GM19043 (cell line): ENCODE data around the gene BTBD9.

Source experiments
- ATAC-seq: cut with Tn5 transposase; IDR thresholded peaks from one replicate; pipeline ENCODE4 v1.9.1; 2021; ENCODE audit warnings: low read depth; ENCODE audit not compliant: unreplicated experiment

BTBD9 gene

GRCh38 chr6:38158762-38159350 lies 480.9 kb downstream of the BTBD9 start:
- no peak for ATAC-seq

DNA sequence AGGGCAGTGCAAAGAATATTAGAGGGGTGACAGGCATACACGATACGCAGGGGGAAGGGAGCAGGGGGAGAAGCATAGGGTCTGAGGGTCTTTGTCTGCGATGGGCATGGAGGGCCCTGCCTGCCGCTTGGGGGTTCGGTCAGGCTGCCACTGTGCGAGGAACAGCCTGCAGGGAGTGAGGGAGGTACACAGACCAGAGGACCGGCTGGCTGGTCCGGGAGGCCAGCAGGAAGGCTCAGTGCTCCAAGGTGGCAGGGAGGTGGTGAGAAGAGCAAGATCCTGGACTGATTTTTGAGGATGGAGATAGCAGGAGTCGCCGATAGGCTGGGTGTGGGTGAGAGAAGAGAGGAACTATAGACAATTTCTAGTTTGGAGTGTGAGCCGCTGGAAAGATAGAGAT lies 481.8 kb downstream of the BTBD9 start:
- ATAC-seq = no peak

GRCh38 chr6:38156818-38157565 lies 482.7 kb downstream of the BTBD9 start:
- no peak for ATAC-seq

GRCh38 chr6:38155621-38156204 lies 484.0 kb downstream of the BTBD9 start:
- no peak for ATAC-seq

DNA sequence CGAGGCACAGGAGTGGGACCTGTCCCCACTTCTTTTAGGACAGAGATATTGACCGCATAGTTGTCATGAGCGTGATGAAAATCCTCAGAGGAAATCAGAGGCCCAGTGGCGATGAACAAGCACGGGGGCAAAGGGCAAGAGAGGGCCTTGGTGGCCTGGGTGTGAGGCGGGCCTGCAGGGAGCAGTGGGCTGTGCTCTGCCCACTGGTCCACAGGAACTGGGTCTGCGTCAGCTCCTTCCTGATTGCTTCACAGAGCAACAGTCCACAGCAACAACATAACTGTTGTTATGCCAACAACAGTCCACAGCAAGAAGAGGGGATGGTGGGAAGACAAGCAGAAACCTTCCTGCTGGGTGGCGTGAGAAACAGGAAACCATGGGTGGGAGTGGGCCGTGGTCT lies 484.6 kb downstream of the BTBD9 start:
- ATAC-seq = no peak

DNA sequence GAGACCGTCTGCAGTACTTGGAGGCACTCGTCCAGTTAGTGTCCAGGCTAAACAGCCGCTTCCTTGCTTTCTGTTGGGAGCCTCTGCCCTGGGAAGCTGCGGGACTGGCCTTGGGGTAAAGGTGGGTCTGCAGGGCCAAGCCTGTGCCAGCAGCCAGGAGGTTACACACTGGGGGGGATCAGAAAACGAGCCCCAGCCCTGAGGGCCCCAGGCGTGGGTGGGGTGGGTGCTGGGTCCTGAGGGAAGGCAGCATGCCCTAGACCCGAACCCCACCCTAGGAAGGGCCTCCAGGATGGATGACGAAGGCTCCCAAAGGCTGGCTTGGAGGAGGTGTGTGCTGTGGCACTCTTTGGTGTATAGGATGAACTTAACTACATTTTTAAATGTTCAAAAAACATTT lies 485.0 kb downstream of the BTBD9 start:
- no peak for ATAC-seq

GRCh38 chr6:38153798-38154345 lies 485.9 kb downstream of the BTBD9 start:
- ATAC-seq = no peak

GRCh38 chr6:38153076-38153797 lies 486.5 kb downstream of the BTBD9 start:
- no peak for ATAC-seq

DNA sequence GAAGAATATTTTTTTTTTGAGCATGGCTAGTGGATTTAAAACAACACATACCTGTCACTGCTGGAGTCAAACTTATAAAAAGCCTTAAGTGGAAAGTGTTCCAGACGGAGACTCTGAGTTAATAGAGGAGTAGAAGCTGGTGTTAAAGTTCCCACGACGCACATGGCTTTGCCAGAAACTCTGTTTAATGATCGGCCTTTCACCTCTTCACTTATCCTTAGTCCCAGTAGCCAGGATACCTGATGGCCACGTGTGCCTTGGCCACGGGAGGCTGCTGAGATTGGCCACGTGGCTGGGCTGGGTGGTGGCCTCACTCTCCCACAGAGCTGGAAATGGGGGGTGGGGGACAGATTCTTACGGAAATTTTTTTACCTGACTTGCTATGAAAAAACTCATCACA lies 487.1 kb downstream of the BTBD9 start:
- ATAC-seq = no peak

DNA sequence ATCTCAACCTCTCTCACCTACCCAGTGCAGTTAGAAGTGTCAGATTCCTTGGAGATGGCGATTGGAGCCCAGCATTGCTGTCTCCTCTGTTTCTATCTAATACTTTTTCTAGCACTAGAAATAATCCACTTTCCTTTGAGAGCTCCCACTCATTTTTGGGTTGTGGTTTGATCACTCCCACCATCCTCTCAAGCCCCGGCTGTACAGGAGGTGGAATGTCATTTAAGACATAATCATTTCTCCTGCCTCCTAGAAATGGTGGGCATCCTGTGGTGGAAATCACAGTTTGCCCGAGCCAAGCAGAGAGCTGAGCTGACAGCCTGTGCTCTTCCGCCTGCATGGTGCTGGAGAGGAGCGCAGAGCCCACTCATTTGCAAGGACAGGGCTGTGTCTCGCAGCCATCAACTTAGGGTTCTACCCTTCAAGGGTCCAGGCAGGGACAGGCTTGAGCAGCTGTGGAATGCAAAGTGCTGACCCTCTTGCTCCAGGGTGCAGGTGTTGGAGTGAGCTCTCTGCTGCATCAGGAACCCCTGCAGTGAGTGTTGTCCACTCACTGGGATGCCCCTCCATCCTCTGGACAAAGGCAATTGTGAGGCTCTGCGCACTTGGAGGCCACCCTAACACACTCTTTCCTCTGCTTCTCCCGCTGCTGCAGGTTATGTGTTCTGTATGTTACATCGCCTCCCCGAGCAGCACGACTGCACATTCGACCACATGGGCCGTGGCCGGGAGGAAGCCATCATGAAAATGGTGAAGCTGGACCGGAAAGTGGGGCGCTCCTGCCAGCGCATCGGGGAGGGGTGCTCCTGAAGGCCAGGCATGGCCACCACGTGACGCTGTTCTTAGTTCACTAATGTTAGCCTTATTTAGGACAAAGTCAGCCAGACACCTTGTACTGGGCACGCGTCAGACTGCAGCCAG lies 487.9 kb downstream of the BTBD9 start:
- ATAC-seq = no peak

GRCh38 chr6:38150681-38151296 lies 488.9 kb downstream of the BTBD9 start:
- ATAC-seq = no peak

GRCh38 chr6:38150021-38150420 lies 489.7 kb downstream of the BTBD9 start:
- ATAC-seq = no peak

- no peak for ATAC-seq
These were observed 490.2 kb downstream of the BTBD9 start for GRCh38 chr6:38149531-38149930.

DNA sequence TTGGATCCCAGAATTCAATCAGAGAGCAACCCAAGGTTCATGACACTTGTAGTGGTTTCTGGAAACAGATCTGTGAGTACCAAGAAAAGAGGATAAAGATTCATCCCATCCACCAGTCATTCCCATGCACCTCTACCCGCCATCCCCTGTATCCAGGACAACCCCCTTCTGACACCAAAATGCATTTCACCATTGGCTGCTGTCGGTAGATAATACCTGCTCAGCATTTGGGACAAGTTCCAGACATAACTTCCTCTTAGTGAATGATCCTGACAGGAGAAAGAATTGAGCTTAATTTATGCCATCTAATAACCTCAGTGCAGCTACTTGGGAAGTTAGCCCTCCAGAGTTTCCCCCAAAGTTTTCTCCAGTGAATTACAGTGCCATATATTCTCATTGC lies 491.1 kb downstream of the BTBD9 start:
- ATAC-seq = no peak

DNA sequence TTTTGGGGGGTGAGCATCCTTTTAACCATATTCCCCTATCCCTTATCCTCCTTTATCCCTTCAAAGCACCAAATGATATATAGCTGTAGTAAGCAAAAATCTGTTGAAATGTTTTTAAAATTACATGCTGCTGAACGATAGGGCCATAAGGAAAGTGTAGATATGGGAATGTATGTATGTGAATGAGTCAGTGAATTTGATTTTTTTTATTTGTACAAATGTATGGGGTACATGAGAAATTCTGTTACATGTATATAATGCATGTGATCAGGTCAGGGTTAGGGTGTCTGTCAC lies 493.0 kb downstream of the BTBD9 start:
- no peak for ATAC-seq

- no peak for ATAC-seq
These were observed 493.6 kb downstream of the BTBD9 start for GRCh38 chr6:38146021-38146733.

DNA sequence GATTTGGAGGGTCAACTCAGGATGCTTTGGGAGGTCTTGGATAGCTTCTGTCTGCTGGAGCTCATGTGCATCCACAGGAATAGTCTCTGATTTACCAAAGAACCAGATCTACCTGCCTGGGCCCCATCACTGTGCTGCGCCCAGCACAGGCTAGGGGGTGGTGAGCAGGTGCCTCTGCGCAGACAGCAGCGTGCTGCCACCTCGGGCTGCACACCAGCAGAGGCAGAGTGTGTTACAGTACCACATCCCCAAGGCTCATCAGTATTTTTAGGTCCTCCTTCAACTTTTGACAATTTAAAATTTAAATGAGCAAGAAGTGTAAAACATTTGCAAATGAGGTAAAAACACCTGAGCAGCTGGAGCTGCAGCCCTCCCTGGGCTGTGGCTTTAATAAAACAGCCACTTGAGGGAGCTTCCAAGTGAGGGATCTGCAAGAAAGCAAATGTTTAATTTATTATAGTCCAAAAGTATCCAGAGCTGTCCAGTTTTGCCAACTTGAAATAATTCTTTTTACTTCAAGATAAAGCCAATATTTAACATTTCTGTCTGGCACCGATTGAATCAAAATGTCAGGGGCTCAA lies 495.3 kb downstream of the BTBD9 start:
- no peak for ATAC-seq

DNA sequence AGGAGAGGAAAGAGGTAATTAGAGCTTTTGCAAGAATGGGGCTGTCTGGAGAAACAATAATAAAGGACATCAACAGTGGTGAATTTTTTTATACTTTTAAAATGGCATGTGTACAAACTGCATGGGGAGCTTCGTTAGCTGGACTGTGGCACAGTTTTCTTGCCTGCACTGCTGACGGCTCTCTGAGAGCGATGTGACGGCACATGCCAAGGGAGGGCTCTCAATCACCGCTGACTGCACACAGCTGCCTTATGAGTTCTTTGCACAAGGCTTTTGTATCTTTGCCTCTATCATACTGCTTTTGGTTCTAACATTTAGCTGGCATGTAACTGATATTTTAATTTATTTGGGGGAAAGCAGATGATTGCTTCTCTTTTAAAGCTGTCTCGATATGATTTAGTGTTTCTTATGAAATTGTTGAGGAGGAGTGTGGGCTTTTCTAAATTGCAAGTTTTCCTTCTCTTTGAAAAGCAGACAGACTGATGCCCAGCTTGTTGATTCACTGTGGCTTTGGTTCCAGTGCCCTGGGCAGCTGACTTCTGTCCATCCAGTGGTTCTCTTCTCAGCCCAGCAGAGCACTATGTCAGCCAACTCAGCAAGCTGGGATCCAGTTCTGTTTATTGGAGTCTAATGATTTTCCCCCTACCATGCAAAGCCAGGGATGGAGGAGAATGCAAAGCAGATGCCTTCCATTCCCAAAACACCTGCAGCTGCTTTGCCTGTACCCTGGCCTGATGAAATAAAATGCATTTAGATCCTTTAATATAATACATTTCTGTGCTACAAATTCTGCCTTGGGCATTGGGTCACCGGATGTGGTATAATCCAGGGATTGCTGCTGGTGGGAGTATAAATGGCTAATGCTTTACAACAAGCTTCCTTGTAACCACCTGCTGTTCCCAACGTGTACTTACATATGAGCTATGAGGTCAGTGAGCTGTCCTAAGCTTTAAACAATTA lies 496.3 kb downstream of the BTBD9 start:
- ATAC-seq = no peak
